WTC11 (cell line): Measurements from ENCODE around the gene TRPM2. TPM values are rescaled to one million over a fixed set of nuclear protein-coding genes. Genes with fewer than 3 reads are reported as not detected.

Experiments used
- ATAC-seq: fragments of 200-7000 bp; cut with Tn5 transposase; 2 replicates; pipeline ENCODE4 v1.10.0; 2021; ENCODE audit warnings: mild to moderate bottlenecking, moderate library complexity
- CTCF ChIA-PET: fragments of 300-600 bp; sonication (Branson Sonifier 250); formaldehyde crosslinking; loops from one replicate; lab custom pipeline; 2021; ENCODE audit warnings: antibody characterized with exemption; lab: Charles Lee
- POLR2A ChIA-PET: fragments of 350-600 bp; sonication (Branson Sonifier 250); formaldehyde crosslinking; loops from one replicate; lab custom pipeline; 2021; ENCODE audit warnings: antibody characterized with exemption; lab: Charles Lee
- DNase-seq: peaks from one replicate; pipeline ENCODE4 v3.0.0; 2021; ENCODE audit warnings: low spot score
- H3K27ac Mint-ChIP-seq: 2 replicates; pipeline ENCODE4 v1.8.0; 2021; ENCODE audit warnings: mixed read lengths
- H3K27me3 Mint-ChIP-seq: 2 replicates; pipeline ENCODE4 v1.8.0; 2021; ENCODE audit warnings: low read depth, mild to moderate bottlenecking, moderate library complexity, mixed read lengths
- H3K36me3 Mint-ChIP-seq: 2 replicates; pipeline ENCODE4 v1.8.0; 2021; ENCODE audit warnings: mixed read lengths
- H3K4me1 Mint-ChIP-seq: 2 replicates; pipeline ENCODE4 v1.8.0; 2022; ENCODE audit warnings: mixed read lengths
- H3K4me3 Mint-ChIP-seq: 2 replicates; pipeline ENCODE4 v1.8.0; 2021; ENCODE audit warnings: mild to moderate bottlenecking, moderate library complexity, mixed read lengths
- H3K9me3 Mint-ChIP-seq: 2 replicates; pipeline ENCODE4 v1.8.0; 2021; ENCODE audit warnings: mixed read lengths
- AFF4 ChIP-seq: sonication (generic); formaldehyde crosslinking; IDR thresholded peaks from 2 replicates; pipeline ENCODE4 v1.8.1; 2023; ENCODE audit warnings: mild to moderate bottlenecking, missing genetic modification reagents, borderline replicate concordance
- AR ChIP-seq: fragments of 250-450 bp; sonication (Bioruptor Pico); IDR thresholded peaks from 2 replicates; pipeline ENCODE4 v1.9.0; 2021; ENCODE audit warnings: mild to moderate bottlenecking
- ATF3 ChIP-seq: sonication (generic); formaldehyde crosslinking; conservative IDR thresholded peaks from 2 replicates; pipeline ENCODE4 v1.8.1; 2022; ENCODE audit warnings: mild to moderate bottlenecking, missing genetic modification reagents
- CBFB ChIP-seq: sonication (generic); formaldehyde crosslinking; IDR thresholded peaks from 2 replicates; pipeline ENCODE4 v1.8.1; 2022; ENCODE audit warnings: mild to moderate bottlenecking, low read depth, missing genetic modification reagents
- CTCF ChIP-seq: fragments of 200-600 bp; IDR thresholded peaks from 2 replicates; pipeline ENCODE4 v1.8.0; 2022; ENCODE audit warnings: antibody characterized with exemption
- E2F4 ChIP-seq: sonication (generic); formaldehyde crosslinking; IDR thresholded peaks from 2 replicates; pipeline ENCODE4 v1.8.1; 2022; ENCODE audit warnings: low read depth, mild to moderate bottlenecking, moderate library complexity, missing genetic modification reagents, borderline replicate concordance
- FOXP1 ChIP-seq: sonication (generic); formaldehyde crosslinking; IDR thresholded peaks from 2 replicates; pipeline ENCODE4 v1.8.0; 2022; ENCODE audit warnings: missing genetic modification reagents, mild to moderate bottlenecking, moderate library complexity, borderline replicate concordance
- GABPB1 ChIP-seq: sonication (generic); formaldehyde crosslinking; IDR thresholded peaks from 2 replicates; pipeline ENCODE4 v1.8.1; 2023; ENCODE audit warnings: mild to moderate bottlenecking, missing genetic modification reagents
- HMGA2 ChIP-seq: fragments of 250-450 bp; sonication (Bioruptor Pico); IDR thresholded peaks from 2 replicates; pipeline ENCODE4 v1.4.0; 2021; ENCODE audit warnings: mild to moderate bottlenecking, moderate library complexity
- IRF2 ChIP-seq: sonication (generic); formaldehyde crosslinking; IDR thresholded peaks from 2 replicates; pipeline ENCODE4 v1.8.0; 2022; ENCODE audit warnings: low read depth, missing genetic modification reagents, borderline replicate concordance
- NFE2L1 ChIP-seq: sonication (generic); formaldehyde crosslinking; IDR thresholded peaks from 2 replicates; pipeline ENCODE4 v1.8.1; 2023; ENCODE audit warnings: missing genetic modification reagents
- SMAD3 ChIP-seq: sonication (generic); formaldehyde crosslinking; IDR thresholded peaks from 2 replicates; pipeline ENCODE4 v1.8.0; 2022; ENCODE audit warnings: missing genetic modification reagents, mild to moderate bottlenecking, borderline replicate concordance
- TEAD4 ChIP-seq: sonication (generic); formaldehyde crosslinking; IDR thresholded peaks from 2 replicates; pipeline ENCODE4 v1.8.0; 2022; ENCODE audit warnings: mild to moderate bottlenecking, missing genetic modification reagents
- TP53 ChIP-seq: sonication (generic); formaldehyde crosslinking; IDR thresholded peaks from 2 replicates; pipeline ENCODE4 v1.8.1; 2023; ENCODE audit warnings: mild to moderate bottlenecking, missing genetic modification reagents
- USF1 ChIP-seq: sonication (generic); formaldehyde crosslinking; IDR thresholded peaks from 2 replicates; pipeline ENCODE4 v1.8.0; 2022; ENCODE audit warnings: mild to moderate bottlenecking, missing genetic modification reagents
- ZNF138 ChIP-seq: sonication (generic); formaldehyde crosslinking; conservative IDR thresholded peaks from 2 replicates; pipeline ENCODE4 v1.8.1; 2022; ENCODE audit warnings: mild to moderate bottlenecking, moderate library complexity, missing genetic modification reagents
- ZNF396 ChIP-seq: fragments of 250-450 bp; sonication (Bioruptor Pico); IDR thresholded peaks from 2 replicates; pipeline ENCODE4 v1.8.0; 2021; ENCODE audit warnings: mild to moderate bottlenecking, moderate library complexity, borderline replicate concordance
- ZNF423 ChIP-seq: fragments of 250-450 bp; sonication (Bioruptor Pico); IDR thresholded peaks from 2 replicates; pipeline ENCODE4 v2.1.2; 2022; ENCODE audit warnings: mild to moderate bottlenecking, moderate library complexity
- total RNA-seq: library from RNA; stranded (reverse); gene quantifications from 3 replicates; pipeline ENCODE4 v1.2.3, GENCODE V29; 2021

TRPM2 gene
- total RNA-seq, 1 experiment from 2014 or later = 0.92 TPM

- TF ChIP-seq CTCF = no peak
- TF ChIP-seq GABPB1 = no peak
- TF ChIP-seq AR = no peak
- TF ChIP-seq TP53 (CRISPR knock-in tag) = no peak
- no peak for TF ChIP-seq CBFB (CRISPR knock-in tag)
- TF ChIP-seq NFE2L1 (CRISPR knock-in tag) = no peak
- TF ChIP-seq FOXP1 (CRISPR knock-in tag) = no peak
These were observed 13.3 kb downstream of the TRPM2 start (continued) for GRCh38 chr21:44366586-44367211.

GRCh38 chr21:44368711-44369446, 15.5 kb downstream of the TRPM2 start:
- peak; percentile 80 for ATAC-seq
- Mint-ChIP-seq H3K4me1 (peaks cover 10% of the 10 kb centered on the region; the same call in 1 of the 2 replicates), H3K27ac (no peak overlapping the region), H3K36me3 (no peaks in the 10 kb centered on the region), H3K27me3 (peaks cover 31% of the 10 kb centered on the region), H3K4me3 (peak overlapping the region; percentile 50), H3K9me3 (peaks cover 9% of the 10 kb centered on the region)
- POLR2A ChIA-PET = no interaction called here
- CTCF ChIA-PET = interaction anchor here (0.6 to 2.8 kb wide), 25 partner anchors 8 to 505 kb away, joined by 3 to 17 read pairs (median 4); partner anchors contain the start of genes CFAP410, LRRC3, PTTG1IP and TRPM2
- peak; percentile 62 for DNase-seq
- TF ChIP-seq TEAD4 (CRISPR knock-in tag) (no peak), AFF4 (CRISPR knock-in tag) (no peak), GABPB1 (no peak), ZNF138 (no peak), IRF2 (CRISPR knock-in tag) (no peak), SMAD3 (CRISPR knock-in tag) (no peak), ATF3 (no peak), USF1 (CRISPR knock-in tag) (no peak), E2F4 (CRISPR knock-in tag) (no peak), ZNF396 (CRISPR knock-in tag) (no peak), ZNF423 (CRISPR knock-in tag) (no peak), HMGA2 (CRISPR knock-in tag) (no peak)
